Ascending aorta (tissue), 1 donor: ENCODE results near the gene THSD1. TPM values are rescaled to one million over a fixed set of nuclear protein-coding genes. Genes with fewer than 3 reads are reported as not detected.

Experiments used
- total RNA-seq: library from RNA; depleted of rRNA; stranded (reverse); fragments of >200 nt; gene quantifications from one replicate; pipeline ENCODE4 v1.1.0, GENCODE V29; 2016

The THSD1 gene
- total RNA-seq, 1 donor from 2014 or later = 27.4 TPM

Other genes with a start within 250 kb of the THSD1 start
- 4.7 TPM for gene NEK3, start 246.6 kb downstream of the THSD1 start, total RNA-seq
- gene VPS36, start 44.5 kb upstream of the THSD1 start, total RNA-seq = 69.3 TPM
- gene CKAP2, start 49.3 kb upstream of the THSD1 start, total RNA-seq = 1.2 TPM
- 0.32 TPM for gene HNRNPA1L2, start 236.3 kb upstream of the THSD1 start, total RNA-seq
- 8.8 TPM for gene SUGT1, start 246.7 kb upstream of the THSD1 start, total RNA-seq